ENCODE data around the gene LRCOL1.

GRCh38 chr12:132572801-132573760 is 37.3 kb downstream of the LRCOL1 start:
- TF ChIP-seq TCF7L2 (IDR thresholded peaks at IDR 0.05; ENCODE audit: low read depth, low read length) (no peak), ZBTB21 (CRISPR knock-in tag; IDR thresholded peaks at IDR 0.05) (no peak), HMGXB4 (CRISPR knock-in tag; IDR thresholded peaks at IDR 0.05; ENCODE audit: borderline replicate concordance in 1 of 2, low read depth in 1 of 2) (no peak), ZIK1 (CRISPR knock-in tag; IDR thresholded peaks at IDR 0.05; ENCODE audit: borderline replicate concordance, low read depth) (no peak), USF2 (IDR thresholded peaks at IDR 0.05; ENCODE audit: low read depth, low read length) (no peak), USF2 (CRISPR knock-in tag; IDR thresholded peaks at IDR 0.05; ENCODE audit: borderline replicate concordance) (no peak), NFE2L2 (IDR thresholded peaks at IDR 0.05; ENCODE audit: low read length) (no peak), ZNF790 (CRISPR knock-in tag; IDR thresholded peaks at IDR 0.05; ENCODE audit: borderline replicate concordance) (no peak), ZFYVE20 (CRISPR knock-in tag; IDR thresholded peaks at IDR 0.05; ENCODE audit: borderline replicate concordance, low read depth) (no peak), SALL2 (CRISPR knock-in tag; IDR thresholded peaks at IDR 0.05) (no peak), ZNF362 (CRISPR knock-in tag; IDR thresholded peaks at IDR 0.05; ENCODE audit: borderline replicate concordance) (no peak)

All from HepG2 (cell line).